GM21786 (cell line): ENCODE results near the gene CROCC.

ENCODE experiments used
- ATAC-seq: cut with Tn5 transposase; IDR thresholded peaks from one replicate; pipeline ENCODE4 v1.9.1; 2021; ENCODE audit not compliant: unreplicated experiment

The CROCC gene

DNA sequence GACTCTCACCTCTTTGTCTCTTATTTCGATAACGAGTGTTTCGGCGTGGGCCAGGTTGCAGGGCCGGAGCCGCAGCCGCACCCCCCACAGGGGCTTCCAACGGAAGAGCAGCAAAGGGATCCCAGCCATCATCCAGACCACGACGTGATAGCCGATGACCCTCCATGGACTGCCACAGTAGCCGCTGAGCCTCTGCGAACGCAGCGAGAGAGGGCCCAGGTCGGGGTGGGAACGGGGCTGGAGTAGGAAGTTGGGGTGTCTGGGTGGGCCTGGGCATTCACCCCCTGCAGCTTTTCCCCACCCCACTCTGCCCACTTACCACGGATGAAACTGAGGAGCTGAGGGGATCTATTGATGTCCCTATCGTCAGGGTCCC, 83.6 kb downstream of the CROCC start:
- ATAC-seq = no peak

DNA sequence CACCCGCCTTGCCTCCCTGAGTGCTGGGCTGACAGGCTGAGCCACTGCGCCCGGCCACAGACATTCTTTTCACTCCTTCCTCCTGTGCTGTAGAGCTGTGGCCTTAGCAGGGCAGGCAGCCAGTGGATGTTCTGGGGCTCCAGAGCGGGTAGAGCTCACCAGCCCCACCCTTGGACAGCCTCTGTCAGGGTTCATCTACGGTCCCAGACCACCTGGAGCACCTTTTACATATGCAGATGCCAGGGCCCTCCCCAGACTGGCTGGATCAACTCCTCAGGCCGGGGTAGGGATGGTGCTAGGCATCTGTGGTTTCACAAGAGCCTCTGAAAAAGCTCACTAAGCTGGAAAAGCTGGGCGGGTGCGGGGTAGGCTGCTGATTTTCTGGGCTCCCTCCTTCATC, 85.4 kb downstream of the CROCC start:
- no peak for ATAC-seq

DNA sequence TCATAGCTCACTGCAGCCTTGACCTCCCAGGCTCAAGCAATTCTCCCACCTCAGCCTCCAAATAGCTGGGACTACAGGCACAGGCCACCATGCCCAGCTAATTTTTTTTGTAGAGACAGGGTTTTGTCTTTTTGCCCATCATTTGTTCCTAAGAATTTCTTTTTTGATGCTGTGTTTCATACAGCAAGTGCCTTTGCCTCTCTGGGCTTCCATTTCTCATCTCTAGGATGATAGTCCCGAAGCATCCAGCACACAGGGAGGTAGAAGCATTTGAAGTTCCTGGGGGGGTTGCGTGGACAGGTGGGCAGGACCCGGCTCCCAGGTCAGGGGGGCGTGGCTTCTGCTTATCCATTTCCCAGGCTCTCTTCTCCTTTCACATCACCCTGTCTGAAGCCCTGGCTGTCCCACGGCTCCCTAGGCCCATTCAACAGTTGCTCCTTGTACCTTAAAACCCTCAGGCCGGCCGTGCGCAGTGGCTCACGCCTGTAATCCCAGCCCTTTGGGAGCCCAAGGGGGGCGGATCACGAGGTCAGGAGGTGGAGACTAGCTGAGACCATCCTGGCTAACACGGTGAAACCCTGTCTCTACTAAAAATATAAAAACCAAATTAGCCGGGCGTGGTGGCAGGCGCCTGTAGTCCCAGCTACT, 86.6 kb downstream of the CROCC start:
- no peak for ATAC-seq

- no peak for ATAC-seq
Measured at GRCh38 chr1:17009706-17010105, 88.0 kb downstream of the CROCC start.

DNA sequence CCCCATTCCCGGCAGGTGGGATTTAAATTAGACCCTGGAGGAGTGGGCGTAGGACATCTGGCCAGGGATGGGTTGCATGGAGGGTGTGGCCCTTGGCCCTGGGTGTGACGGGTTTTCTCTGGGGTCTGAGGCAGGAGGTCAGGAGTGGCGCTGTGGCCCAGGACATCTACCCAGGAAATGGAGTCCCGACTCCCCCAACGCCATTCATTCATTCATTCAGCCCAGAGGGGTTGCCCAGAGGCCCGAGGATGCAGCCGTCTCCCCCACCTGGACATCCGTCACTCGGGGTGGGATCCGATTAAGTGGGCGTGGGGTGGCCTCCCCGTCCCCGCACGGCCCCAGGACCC, 89.3 kb downstream of the CROCC start:
- no peak for ATAC-seq

DNA sequence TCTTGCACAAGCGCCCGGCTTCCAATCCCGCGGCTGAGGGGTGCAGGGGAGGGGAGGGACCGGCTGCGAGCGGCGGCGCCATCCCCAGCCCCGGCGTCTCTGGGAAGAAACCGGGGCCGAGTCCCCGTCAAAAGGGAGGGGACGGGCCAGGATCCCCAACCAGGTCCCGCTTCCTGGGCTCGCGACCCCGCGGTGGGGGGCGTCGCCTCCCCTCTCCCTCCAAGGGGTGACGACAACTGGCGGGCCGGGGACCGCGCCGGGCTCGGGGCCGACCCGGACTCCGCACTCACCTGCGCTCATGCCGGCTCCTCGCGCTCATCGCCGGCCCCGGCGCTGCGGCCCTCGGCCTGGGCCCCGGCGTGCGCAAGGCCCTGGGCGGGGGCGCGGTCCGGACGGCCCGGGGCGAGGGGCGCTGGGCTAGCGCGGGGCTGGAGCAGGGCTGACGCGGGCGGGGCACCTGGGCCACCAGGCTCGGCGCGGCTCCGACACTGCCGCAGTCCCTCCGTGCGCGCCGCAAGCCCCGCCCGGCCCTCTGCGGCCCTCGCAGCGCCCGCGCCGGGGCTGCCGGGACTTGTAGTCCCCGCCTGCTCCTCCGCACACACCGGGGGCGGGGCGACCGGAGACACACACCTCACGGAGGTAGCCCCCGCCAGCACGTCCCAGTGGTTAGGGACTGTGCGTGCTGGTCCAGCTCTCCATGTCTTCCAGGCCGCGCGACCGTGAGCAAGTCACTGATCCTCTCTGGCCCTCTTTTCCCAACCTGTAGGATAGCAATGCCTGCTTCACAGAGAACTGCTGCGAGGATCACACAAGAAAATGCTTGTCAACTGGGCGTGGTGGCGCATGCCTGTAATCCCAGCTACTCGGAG, 89.9 kb downstream of the CROCC start, which contains the start of gene ATP13A2:
Gene ATP13A2, minus strand, starts transcription at position 490 of the 869 bp plus-strand sequence. Its CDS starts 190 bp downstream, at position 300.
- ATAC-seq = peak; percentile 88

GRCh38 chr1:17012775-17013490, 91.2 kb downstream of the CROCC start:
- no peak for ATAC-seq

- no peak for ATAC-seq
Measured at GRCh38 chr1:17013491-17014320, 92.0 kb downstream of the CROCC start.

- ATAC-seq = no peak
Measured at GRCh38 chr1:17014671-17015567, 93.2 kb downstream of the CROCC start.

GRCh38 chr1:17016317-17016661, 94.6 kb downstream of the CROCC start:
- ATAC-seq = no peak

- no peak for ATAC-seq
Measured at GRCh38 chr1:17017435-17017834, 95.7 kb downstream of the CROCC start.

DNA sequence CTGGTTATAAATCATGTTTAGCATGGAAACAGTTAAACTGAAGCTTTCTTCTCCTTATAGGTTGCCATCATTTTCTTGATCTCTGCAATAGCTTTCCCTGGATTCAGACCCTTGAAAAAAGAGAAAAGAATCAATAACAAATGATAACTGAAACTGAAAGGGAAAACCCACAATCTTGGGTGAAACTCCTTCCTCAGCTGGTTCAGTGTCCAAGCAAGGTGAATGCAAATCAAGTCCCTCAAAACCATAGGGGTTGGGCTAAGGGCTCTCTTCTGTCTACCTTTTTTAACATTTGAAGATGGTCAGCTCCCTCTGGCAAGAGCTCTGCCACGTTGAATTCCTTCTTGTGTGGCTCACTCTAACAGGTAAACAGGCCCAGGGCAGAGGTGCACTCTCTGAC, 97.1 kb downstream of the CROCC start:
- ATAC-seq = no peak

DNA sequence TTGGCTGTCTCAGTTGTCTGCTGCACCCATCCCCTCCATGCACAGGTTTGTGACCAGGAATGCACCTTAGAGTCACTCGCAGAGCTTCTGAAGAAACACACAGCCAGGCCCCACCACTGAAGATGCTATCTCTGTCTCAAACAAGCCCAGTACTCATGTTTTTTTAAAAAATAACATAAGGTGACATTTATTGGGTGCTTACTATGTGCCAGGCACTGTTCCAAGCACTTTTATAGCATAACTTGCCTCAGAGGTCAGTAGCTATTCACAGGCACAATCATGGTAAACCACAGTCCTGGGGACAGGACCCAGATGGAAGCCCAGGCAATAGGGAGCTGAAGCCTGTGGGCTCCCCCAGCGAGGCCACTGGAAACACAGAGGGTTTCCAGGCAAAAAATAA, 98.8 kb downstream of the CROCC start:
- no peak for ATAC-seq

- ATAC-seq = no peak
Measured at GRCh38 chr1:17021896-17022295, 100.2 kb downstream of the CROCC start.
